CD4-positive, alpha-beta T cell (primary cell): ENCODE data around the gene JARID2. TPM values are rescaled to one million over a fixed set of nuclear protein-coding genes. Genes with fewer than 3 reads are reported as not detected.
A peak's percentile ranks its signal among the peaks of the same experiment; 100 is the strongest.

Experiments used
- ATAC-seq: fragments of 200-7000 bp; cut with Tn5 transposase; one replicate; pipeline ENCODE4 v1.10.0; 2022; ENCODE audit warnings: mild to moderate bottlenecking; ENCODE audit not compliant: poor library complexity
- CTCF ChIA-PET: fragments of 350-600 bp; sonication (Branson Sonifier 250); formaldehyde crosslinking; loops from one replicate; lab custom pipeline; 2021; ENCODE audit warnings: antibody characterized with exemption, inconsistent platforms; lab: Charles Lee
- POLR2A ChIA-PET: fragments of 350-600 bp; sonication (Branson Sonifier 250); formaldehyde crosslinking; loops from one replicate; lab custom pipeline; 2021; ENCODE audit warnings: antibody characterized with exemption, inconsistent platforms; lab: Charles Lee
- DNase-seq, 14 experiments: peaks; one replicate each; pipeline ENCODE4 v3.0.0-alpha.2; 2013 to 2020; ENCODE audit warnings: mixed read lengths in 2 of 14
- H3K27ac ChIP-seq, 2 donors: one replicate each; pipeline versions ENCODE4 v1.5.1 to v1.7.0; 2013; ENCODE audit warnings: low read length in 2 of 2, low read depth in 1 of 2, mild to moderate bottlenecking in 1 of 2
- H3K27me3 ChIP-seq, 2 experiments: 1 replicate in 1 of 2; 2 replicates in 1 of 2; pipeline versions ENCODE4 v1.6.1 to v1.7.0; 2013; ENCODE audit warnings: low read length in 2 of 2, control low read depth in 1 of 2, mild to moderate bottlenecking in 1 of 2, moderate library complexity in 1 of 2; ENCODE audit not compliant: insufficient read depth in 2 of 2, control insufficient read depth in 1 of 2
- H3K36me3 ChIP-seq: one replicate; pipeline ENCODE4 v1.6.1; 2013; ENCODE audit warnings: low read length, control low read depth; ENCODE audit not compliant: insufficient read depth
- H3K4me1 ChIP-seq: one replicate; pipeline ENCODE4 v1.6.1; 2013; ENCODE audit warnings: low read length, control low read depth; ENCODE audit not compliant: insufficient read depth
- H3K4me3 ChIP-seq: one replicate; pipeline ENCODE4 v1.5.1; 2013; ENCODE audit warnings: mild to moderate bottlenecking, low read length, moderate library complexity
- H3K9me3 ChIP-seq, 2 experiments: 1 replicate in 1 of 2; 2 replicates in 1 of 2; pipeline versions ENCODE4 v1.6.1 to v1.7.0; 2013; ENCODE audit warnings: low read length in 2 of 2, mild to moderate bottlenecking in 2 of 2, control low read depth in 1 of 2, moderate library complexity in 1 of 2; ENCODE audit not compliant: control insufficient read depth in 1 of 2, insufficient read depth in 1 of 2
- H3K27ac Mint-ChIP-seq: one replicate; pipeline ENCODE4 v1.8.0; 2020; ENCODE audit warnings: mixed read lengths
- H3K27me3 Mint-ChIP-seq: one replicate; pipeline ENCODE4 v1.8.0; 2021; ENCODE audit warnings: mixed read lengths
- H3K36me3 Mint-ChIP-seq: one replicate; pipeline ENCODE4 v1.8.0; 2021; ENCODE audit warnings: low read depth, mixed read lengths
- H3K4me1 Mint-ChIP-seq: one replicate; pipeline ENCODE4 v1.8.0; 2021; ENCODE audit warnings: low read depth, mixed read lengths
- H3K4me3 Mint-ChIP-seq: one replicate; pipeline ENCODE4 v1.8.0; 2020; ENCODE audit warnings: mild to moderate bottlenecking, mixed read lengths
- H3K9me3 Mint-ChIP-seq: one replicate; pipeline ENCODE4 v1.8.0; 2020; ENCODE audit warnings: mixed read lengths
- CTCF ChIP-seq: fragments of 200-600 bp; IDR thresholded peaks from one replicate; pipeline ENCODE4 v1.8.0; 2022; ENCODE audit warnings: antibody characterized with exemption, mild to moderate bottlenecking
- intact Hi-C, 2 experiments: fragments of 100-400 bp; cut with DNase I in 1 of 2; cut with micrococcal nuclease in 1 of 2; formaldehyde crosslinking; loops; one replicate each; pipeline versions ENCODE4 v1.15.1 to v1.9.0; 2023 to 2025; cut with DNase I, micrococcal nuclease
- total RNA-seq, 174 experiments: library from RNA in 2 of 174; stranded (reverse) in 2 of 174; gene quantifications; one replicate each; pipeline ENCODE4 v1.2.3 and lab custom pipeline; 2021 to 2026

The JARID2 gene
- total RNA-seq, 2 experiments from 2014 or later: 32.0 to 33.0 TPM

DNA sequence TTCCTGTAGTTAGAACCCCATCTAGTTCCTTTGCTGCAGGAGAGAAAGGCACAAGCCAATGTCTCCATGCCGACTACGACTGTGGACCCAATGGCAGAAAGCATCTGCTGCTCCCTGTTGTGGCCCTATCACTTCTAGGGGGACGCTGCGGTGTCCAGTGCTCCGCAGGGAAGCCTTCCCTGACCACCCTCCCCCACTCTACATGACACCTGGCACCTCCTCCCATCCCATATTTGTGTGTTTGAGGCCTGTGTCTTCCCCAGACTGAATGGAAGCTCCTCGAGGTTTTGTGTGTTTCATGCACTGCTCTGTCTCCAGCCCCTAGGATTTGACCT lies 257.4 kb downstream of the JARID2 start:
- intact Hi-C loops: no loop called here
- Mint-ChIP-seq H3K4me3 (no peak overlapping the region), H3K9me3 (no peaks in the 10 kb centered on the region), H3K4me1 (no peaks in the 10 kb centered on the region), H3K27me3 (no peaks in the 10 kb centered on the region), H3K36me3 (peaks cover 87% of the 10 kb centered on the region), H3K27ac (no peak overlapping the region)
- POLR2A ChIA-PET: interaction anchor here (0.5 kb wide), 1 partner anchor 64 kb away, joined by 3 read pairs; no protein-coding TSS in a partner anchor
- ATAC-seq (no peak), DNase-seq (no peak)
- no peak overlapping the region for H3K27ac ChIP-seq
- H3K36me3 ChIP-seq: peaks cover 86% of the 10 kb centered on the region
- no peak for TF ChIP-seq CTCF
- no peaks in the 10 kb centered on the region for H3K27me3 ChIP-seq
- H3K9me3 ChIP-seq: no peaks in the 10 kb centered on the region
- H3K4me3 ChIP-seq: no peak overlapping the region
- H3K4me1 ChIP-seq: no peaks in the 10 kb centered on the region
- CTCF ChIA-PET: no interaction called here

DNA sequence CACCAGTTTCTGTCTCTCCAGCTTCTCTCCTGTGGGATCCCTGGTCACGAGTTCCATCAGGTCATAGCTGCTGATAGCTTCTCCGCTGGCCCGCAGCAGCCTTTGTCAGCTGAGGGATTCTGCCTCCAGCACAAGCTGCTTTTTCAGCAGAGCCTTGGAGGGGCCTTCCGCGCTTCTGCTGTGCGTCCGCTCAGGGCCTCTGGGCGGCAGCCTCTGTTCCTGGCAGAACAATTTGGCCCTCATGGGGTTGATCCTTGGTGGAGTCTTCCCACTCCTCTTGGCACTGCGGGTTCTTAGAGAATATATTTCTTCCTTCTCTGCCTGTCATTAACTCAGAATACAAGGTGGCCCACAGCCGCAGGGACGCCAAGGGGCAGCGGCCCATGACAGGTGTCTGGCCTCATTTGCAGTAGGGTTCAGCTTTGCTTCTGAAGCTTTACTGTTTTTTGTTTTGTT lies 258.2 kb downstream of the JARID2 start:
- Mint-ChIP-seq H3K9me3 (no peaks in the 10 kb centered on the region), H3K4me3 (no peak overlapping the region), H3K27me3 (no peaks in the 10 kb centered on the region), H3K36me3 (peaks cover 87% of the 10 kb centered on the region), H3K4me1 (no peaks in the 10 kb centered on the region), H3K27ac (peak overlapping the region; percentile 25)
- CTCF ChIA-PET: no interaction called here
- no peak overlapping the region for H3K27ac ChIP-seq
- ATAC-seq: no peak
- H3K9me3 ChIP-seq: no peaks in the 10 kb centered on the region
- intact Hi-C loops: no loop called here
- H3K27me3 ChIP-seq: no peaks in the 10 kb centered on the region
- no peak for DNase-seq
- no peak for TF ChIP-seq CTCF
- POLR2A ChIA-PET: no interaction called here
- H3K4me1 ChIP-seq: no peaks in the 10 kb centered on the region
- H3K36me3 ChIP-seq: peaks cover 86% of the 10 kb centered on the region
- H3K4me3 ChIP-seq: no peak overlapping the region

DNA sequence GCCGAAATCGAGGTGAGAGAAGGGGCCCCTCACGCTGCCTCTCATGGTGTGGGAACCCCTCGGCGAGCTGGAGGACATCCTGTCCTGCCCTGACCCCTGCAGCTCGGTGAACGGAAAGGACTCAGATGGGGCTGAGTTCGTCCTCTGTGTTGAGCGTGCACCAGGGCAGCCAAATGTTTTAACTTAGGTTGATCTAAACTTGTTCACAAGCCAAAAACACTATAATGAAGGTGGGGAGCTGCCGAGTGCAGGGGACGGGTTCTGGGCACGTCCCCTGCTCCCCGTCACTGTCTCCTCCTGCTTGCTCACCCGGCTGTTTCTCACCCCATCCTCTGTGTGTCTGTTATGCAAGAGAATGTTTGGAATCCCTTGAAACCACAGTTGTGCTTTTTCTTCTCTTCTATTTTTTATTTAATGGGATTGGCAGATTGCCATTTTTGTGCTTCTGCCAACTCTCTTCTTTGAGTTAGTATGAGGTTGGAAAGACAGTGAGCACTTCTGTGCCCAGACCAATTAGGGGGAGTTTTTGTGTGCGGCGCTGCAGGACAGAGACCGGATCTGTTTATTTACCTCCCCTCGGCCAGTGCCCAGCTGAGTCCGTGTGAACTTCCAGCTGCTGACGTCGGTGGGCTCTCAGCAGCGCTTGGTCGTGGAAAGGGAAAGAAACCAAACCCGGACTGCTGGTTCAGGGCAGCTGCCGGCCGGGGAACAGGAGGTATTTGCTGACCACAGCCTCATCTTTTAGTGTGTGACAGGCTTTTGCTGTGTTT lies 258.9 kb downstream of the JARID2 start:
- no peak for TF ChIP-seq CTCF
- H3K4me3 ChIP-seq: no peak overlapping the region
- ChIA-PET CTCF (no interaction called here), POLR2A (no interaction called here)
- Mint-ChIP-seq H3K4me3 (no peak overlapping the region), H3K27me3 (no peaks in the 10 kb centered on the region), H3K27ac (peak overlapping the region; percentile 25), H3K36me3 (peaks cover 91% of the 10 kb centered on the region), H3K4me1 (no peaks in the 10 kb centered on the region), H3K9me3 (no peaks in the 10 kb centered on the region)
- ATAC-seq: no peak
- intact Hi-C loops: no loop called here
- no peaks in the 10 kb centered on the region for H3K9me3 ChIP-seq
- peaks cover 93% of the 10 kb centered on the region for H3K36me3 ChIP-seq
- H3K27me3 ChIP-seq: no peaks in the 10 kb centered on the region
- H3K27ac ChIP-seq: no peak overlapping the region
- DNase-seq: no peak
- no peaks in the 10 kb centered on the region for H3K4me1 ChIP-seq
